ENCODE data around the gene C10orf95.

C10orf95 gene

DNA sequence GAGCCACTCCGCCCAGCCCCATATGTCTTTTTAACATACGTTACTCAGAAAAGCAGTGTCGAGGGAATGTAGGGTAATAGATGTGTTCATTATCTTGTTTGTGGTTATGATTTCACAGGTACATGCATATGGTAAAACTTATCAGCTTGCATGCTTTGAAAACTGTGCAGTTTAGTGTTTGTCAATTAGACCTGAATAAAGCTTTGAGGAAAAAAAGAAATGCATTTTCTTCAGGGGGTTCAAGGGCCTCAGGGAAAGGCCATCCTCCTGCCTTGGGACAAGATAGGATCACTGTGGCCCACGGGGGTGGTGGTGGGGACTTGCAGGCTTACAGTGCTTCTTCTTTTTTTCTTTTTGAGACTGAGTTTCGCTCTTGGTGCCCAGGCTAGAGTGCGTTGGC is 16.0 kb upstream of the C10orf95 start:
- TF ChIP-seq, protein P1, sequence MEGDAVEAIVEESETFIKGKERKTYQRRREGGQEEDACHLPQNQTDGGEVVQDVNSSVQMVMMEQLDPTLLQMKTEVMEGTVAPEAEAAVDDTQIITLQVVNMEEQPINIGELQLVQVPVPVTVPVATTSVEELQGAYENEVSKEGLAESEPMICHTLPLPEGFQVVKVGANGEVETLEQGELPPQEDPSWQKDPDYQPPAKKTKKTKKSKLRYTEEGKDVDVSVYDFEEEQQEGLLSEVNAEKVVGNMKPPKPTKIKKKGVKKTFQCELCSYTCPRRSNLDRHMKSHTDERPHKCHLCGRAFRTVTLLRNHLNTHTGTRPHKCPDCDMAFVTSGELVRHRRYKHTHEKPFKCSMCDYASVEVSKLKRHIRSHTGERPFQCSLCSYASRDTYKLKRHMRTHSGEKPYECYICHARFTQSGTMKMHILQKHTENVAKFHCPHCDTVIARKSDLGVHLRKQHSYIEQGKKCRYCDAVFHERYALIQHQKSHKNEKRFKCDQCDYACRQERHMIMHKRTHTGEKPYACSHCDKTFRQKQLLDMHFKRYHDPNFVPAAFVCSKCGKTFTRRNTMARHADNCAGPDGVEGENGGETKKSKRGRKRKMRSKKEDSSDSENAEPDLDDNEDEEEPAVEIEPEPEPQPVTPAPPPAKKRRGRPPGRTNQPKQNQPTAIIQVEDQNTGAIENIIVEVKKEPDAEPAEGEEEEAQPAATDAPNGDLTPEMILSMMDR (IDR thresholded peaks at IDR 0.05; ENCODE audit: low read length, missing control alignments) = no peak
- DNase-seq (ENCODE audit: low read depth) = no peak
- H3K4me3 ChIP-seq (replicated peaks; ENCODE audit: low read depth, low read length) = no peak overlapping the region

DNA sequence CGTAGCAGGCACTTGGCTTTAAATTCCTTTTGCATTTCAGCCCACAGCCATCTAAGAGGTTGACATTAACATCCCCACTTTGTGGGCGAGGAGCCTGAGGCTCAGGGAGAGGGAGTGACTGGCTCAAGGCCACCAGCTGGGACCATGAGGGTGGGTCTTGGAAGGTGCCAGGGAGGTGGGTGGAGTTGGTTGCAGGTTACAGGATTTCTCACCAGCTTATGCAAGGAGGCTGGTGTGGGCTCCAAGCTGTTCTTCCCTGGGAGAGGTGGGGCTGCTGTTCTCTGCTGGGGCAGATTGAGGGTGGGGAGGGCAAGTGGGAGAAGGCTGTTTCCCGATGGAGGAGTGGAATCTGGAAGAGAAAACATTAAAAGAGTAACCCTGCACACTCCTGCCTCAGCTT is 14.1 kb upstream of the C10orf95 start:
- TF ChIP-seq, protein P1 (IDR thresholded peaks at IDR 0.05; ENCODE audit: low read length, missing control alignments) = no peak
- H3K4me3 ChIP-seq (replicated peaks; ENCODE audit: low read depth, low read length) = no peak overlapping the region
- no peak for DNase-seq (ENCODE audit: low read depth)

DNA sequence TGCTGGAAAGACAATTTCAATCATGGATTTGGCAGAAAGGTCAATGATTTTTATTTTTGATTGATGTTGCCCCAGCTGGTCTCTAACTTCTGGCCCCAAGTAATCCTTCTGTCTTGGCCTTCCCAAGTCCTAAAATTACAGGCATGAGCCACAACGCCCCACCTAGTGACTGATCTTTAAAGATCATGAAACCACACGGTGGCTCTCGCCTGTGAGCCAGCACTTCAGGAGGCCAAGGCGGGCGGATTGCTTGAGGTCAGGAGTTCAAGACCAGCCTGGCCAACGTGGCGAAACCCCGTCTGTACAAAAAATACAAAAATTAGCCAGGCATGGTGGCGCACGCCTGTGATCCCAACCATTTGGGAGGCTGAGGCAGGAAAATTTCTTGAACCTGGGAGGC is 12.6 kb upstream of the C10orf95 start:
- TF ChIP-seq, protein P1 (IDR thresholded peaks at IDR 0.05; ENCODE audit: low read length, missing control alignments) = no peak
- H3K4me3 ChIP-seq (replicated peaks; ENCODE audit: low read depth, low read length) = no peak overlapping the region
- DNase-seq (ENCODE audit: low read depth) = no peak

DNA sequence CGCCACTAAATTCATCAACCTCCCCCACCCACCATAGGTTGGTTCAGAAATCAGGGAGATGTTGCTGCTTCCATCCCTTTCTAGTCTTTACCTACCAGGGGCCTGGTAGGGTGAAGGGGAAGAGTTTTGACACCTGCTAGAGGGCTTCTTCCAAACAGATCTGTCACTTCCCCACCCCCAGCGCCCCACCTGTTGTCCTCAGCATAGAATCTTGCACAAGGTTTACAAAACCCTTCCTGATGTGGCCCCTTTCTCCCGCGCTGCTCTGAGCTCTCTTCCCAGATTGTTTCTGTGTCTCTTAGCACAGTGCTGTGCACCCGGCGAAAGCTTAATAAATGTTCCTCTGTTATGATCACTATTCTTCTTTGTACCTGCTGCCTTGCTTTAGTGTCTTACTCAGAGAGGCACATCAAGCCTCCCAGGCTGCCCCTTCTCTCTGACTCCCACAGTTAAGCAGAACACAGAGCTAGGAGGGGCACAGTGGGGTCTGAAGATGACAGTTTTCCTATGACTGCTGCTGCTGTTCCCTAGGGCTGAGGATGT is 11.2 kb upstream of the C10orf95 start:
- TF ChIP-seq, protein P1 (IDR thresholded peaks at IDR 0.05; ENCODE audit: low read length, missing control alignments) = no peak
- DNase-seq (ENCODE audit: low read depth) = no peak
- no peak overlapping the region for H3K4me3 ChIP-seq (replicated peaks; ENCODE audit: low read depth, low read length)

DNA sequence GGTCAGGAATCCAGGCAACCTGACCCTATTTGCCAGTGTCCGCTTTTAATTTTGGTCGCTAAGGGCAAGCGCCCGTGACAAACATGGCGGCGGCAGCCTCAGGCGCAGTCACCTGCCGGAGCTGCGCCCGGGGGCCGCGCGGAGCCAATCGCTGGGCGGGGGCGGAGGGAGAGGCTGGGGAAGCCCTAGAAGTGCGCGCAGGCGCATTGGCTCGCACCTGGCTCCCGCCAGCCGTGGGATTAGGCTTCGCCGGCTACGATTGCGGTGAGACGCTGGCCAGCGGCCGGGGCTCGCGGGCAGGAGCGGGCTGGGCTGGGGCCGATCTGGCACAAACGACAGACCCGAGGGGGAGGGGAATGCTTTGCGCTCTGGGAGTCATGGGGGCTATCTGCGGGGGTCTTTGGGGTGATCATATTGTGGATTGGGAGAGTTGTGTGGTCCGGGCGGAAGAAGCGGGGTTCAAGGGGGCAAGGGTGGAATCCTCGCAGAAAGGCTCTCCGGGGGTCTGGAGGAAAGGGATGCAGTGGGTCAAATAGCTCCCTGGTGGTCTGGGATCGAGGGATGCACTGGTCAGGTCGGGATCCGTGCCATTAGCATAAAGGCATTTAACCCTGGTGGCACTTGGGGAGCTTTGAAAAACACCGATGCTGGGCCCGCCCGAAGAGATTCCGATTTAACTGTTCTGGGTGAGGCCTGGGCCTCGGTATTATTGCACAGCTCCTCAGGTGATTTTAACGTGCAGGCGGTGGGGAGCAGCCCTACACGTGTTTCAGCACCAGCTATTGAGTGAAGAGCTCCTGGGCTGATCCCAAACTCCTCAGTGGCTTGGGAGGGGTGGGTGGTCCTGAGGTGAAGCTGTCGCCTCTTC is 10.1 kb upstream of the C10orf95 start:
- peak; percentile 84 for DNase-seq (ENCODE audit: low read depth)
- TF ChIP-seq, protein P1 (IDR thresholded peaks at IDR 0.05; ENCODE audit: low read length, missing control alignments) = no peak
- H3K4me3 ChIP-seq (replicated peaks; ENCODE audit: low read depth, low read length) = peak overlapping the region; percentile 59

DNA sequence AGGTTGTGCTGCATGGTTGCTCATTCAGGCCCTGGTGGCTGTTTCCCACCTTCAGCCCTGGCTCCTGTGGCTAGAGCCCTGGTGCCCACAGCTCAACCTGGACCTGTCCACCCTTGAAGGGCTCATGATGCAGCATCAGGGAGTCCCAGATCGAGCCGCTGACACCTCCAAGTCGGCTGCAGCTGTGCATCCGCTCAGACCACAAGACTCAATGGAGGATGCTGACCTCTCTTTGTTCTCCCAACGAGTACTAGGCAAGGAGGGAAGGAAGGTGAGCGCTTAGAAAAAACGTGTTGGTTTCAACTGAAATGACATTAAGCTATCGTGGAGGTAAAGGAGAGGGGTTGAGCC is 9.5 kb upstream of the C10orf95 start:
- H3K4me3 ChIP-seq (replicated peaks; ENCODE audit: low read depth, low read length) = peak overlapping the region; percentile 59
- no peak for DNase-seq (ENCODE audit: low read depth)
- TF ChIP-seq, protein P1 (IDR thresholded peaks at IDR 0.05; ENCODE audit: low read length, missing control alignments) = no peak
